M059J (cell line): ENCODE results near the gene CNTN5. TPM values are rescaled to one million over a fixed set of nuclear protein-coding genes. Genes with fewer than 3 reads are reported as not detected.
"Not testable (repeated sequence)": the region's sequence is repeated elsewhere in the genome, so short reads cannot be mapped to it uniquely, and the experiment has no call there.

Experiments used
- DNase-seq: peaks from one replicate; pipeline ENCODE4 v3.0.0-alpha.2; 2012; ENCODE audit warnings: low read depth
- total RNA-seq: library from RNA; depleted of rRNA; stranded (reverse); fragments of >200 nt; shearing (Covaris generic); gene quantifications from 2 replicates; pipeline ENCODE4 v1.2.3, GENCODE V29; 2014; rRNA removed

The CNTN5 gene
- total RNA-seq: 0.57 and 1.6 TPM in 2 replicates

GRCh38 chr11:99020352-99021225, at the start of gene CNTN5:
CNTN5 (plus strand) TSS chr11:99020949.
- peak; percentile 63 for DNase-seq

GRCh38 chr11:98979205-98979604, 41.5 kb upstream of the CNTN5 start:
- DNase-seq: no peak

- peak; percentile 47 for DNase-seq
Measured at GRCh38 chr11:99015634-99016454, 4.9 kb upstream of the CNTN5 start.

- no peak for DNase-seq
Measured at GRCh38 chr11:99019696-99020095, 1.1 kb upstream of the CNTN5 start.

GRCh38 chr11:99037057-99037456, 16.3 kb downstream of the CNTN5 start:
- no peak for DNase-seq

GRCh38 chr11:99063331-99063730, 42.6 kb downstream of the CNTN5 start:
- DNase-seq: no peak

- DNase-seq: no peak
Measured at GRCh38 chr11:99065121-99065520, 44.4 kb downstream of the CNTN5 start.

GRCh38 chr11:99066618-99067317, 46.0 kb downstream of the CNTN5 start:
- no peak for DNase-seq

GRCh38 chr11:99068832-99069231, 48.1 kb downstream of the CNTN5 start:
- DNase-seq: peak; percentile 71

- DNase-seq: peak; percentile 63
Measured at GRCh38 chr11:99069856-99070444, 49.2 kb downstream of the CNTN5 start.

- DNase-seq: no peak
Measured at GRCh38 chr11:99079576-99079975, 58.8 kb downstream of the CNTN5 start.

- DNase-seq: no peak
Measured at GRCh38 chr11:99080154-99080553, 59.4 kb downstream of the CNTN5 start.

- no peak for DNase-seq
Measured at GRCh38 chr11:99098258-99098657, 77.5 kb downstream of the CNTN5 start.

GRCh38 chr11:99098751-99099150, 78.0 kb downstream of the CNTN5 start:
- no peak for DNase-seq

GRCh38 chr11:99117603-99118002, 96.9 kb downstream of the CNTN5 start:
- DNase-seq: no peak

- DNase-seq: not testable (repeated sequence)
Measured at GRCh38 chr11:99133862-99134261, 113.1 kb downstream of the CNTN5 start.

- DNase-seq: no peak
Measured at GRCh38 chr11:99135508-99135907, 114.8 kb downstream of the CNTN5 start.

GRCh38 chr11:99142237-99142636, 121.5 kb downstream of the CNTN5 start:
- no peak for DNase-seq

GRCh38 chr11:99148352-99148751, 127.6 kb downstream of the CNTN5 start:
- DNase-seq: no peak

GRCh38 chr11:99154277-99154676, 133.5 kb downstream of the CNTN5 start:
- DNase-seq: no peak

- no peak for DNase-seq
Measured at GRCh38 chr11:99160447-99160846, 139.7 kb downstream of the CNTN5 start.

GRCh38 chr11:99162819-99163218, 142.1 kb downstream of the CNTN5 start:
- no peak for DNase-seq
